HG03039 (cell line): ENCODE data around the gene ANKRD49.

Experiments
- ATAC-seq: cut with Tn5 transposase; IDR thresholded peaks from one replicate; pipeline ENCODE4 v1.9.1; 2021; ENCODE audit warnings: mild to moderate bottlenecking, moderate library complexity; ENCODE audit not compliant: unreplicated experiment

ANKRD49 gene

GRCh38 chr11:94543695-94544645, 50.2 kb downstream of the ANKRD49 start, which contains the start of gene FUT4:
Gene FUT4 (plus strand): TSS chr11:94543921. CDS start chr11:94544134, 213 bp downstream.
- peak; percentile 81 for ATAC-seq

DNA sequence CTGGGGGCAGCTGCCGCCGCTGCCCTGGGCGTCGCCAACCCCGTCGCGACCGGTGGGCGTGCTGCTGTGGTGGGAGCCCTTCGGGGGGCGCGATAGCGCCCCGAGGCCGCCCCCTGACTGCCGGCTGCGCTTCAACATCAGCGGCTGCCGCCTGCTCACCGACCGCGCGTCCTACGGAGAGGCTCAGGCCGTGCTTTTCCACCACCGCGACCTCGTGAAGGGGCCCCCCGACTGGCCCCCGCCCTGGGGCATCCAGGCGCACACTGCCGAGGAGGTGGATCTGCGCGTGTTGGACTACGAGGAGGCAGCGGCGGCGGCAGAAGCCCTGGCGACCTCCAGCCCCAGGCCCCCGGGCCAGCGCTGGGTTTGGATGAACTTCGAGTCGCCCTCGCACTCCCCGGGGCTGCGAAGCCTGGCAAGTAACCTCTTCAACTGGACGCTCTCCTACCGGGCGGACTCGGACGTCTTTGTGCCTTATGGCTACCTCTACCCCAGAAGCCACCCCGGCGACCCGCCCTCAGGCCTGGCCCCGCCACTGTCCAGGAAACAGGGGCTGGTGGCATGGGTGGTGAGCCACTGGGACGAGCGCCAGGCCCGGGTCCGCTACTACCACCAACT, 51.0 kb downstream of the ANKRD49 start:
- no peak for ATAC-seq

GRCh38 chr11:94545264-94546161, 51.7 kb downstream of the ANKRD49 start:
- no peak for ATAC-seq

DNA sequence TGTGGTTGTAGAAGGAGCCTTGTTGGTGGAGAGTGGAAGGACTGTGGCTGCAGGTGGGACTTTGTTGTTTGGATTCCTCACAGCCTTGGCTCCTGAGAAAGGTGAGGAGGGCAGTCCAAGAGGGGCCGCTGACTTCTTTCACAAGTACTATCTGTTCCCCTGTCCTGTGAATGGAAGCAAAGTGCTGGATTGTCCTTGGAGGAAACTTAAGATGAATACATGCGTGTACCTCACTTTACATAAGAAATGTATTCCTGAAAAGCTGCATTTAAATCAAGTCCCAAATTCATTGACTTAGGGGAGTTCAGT, 52.3 kb downstream of the ANKRD49 start:
- no peak for ATAC-seq

DNA sequence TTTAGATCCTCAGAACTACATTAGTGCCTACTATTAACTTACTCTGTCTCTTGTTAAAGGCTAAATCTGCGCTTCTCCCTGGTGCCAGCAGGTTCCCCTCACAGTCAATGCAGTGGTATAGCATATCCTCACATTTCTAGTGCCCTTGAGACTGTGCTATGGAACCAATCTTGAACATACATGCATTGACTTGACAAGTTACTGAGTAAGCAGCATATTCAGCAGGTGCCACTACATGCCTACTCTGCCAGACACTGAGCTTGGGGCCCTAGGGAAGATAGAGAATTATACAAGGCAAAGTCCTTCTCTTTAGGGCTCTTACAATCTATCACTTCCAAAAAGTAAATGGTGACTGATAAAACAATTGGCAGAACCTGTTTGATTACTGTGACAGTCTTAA, 53.1 kb downstream of the ANKRD49 start:
- ATAC-seq = no peak

GRCh38 chr11:94549146-94549545, 55.4 kb downstream of the ANKRD49 start:
- ATAC-seq = no peak
